SU-DHL-6 (cell line): Measurements from ENCODE around the gene VWA5B1.
A peak's percentile ranks its signal among the peaks of the same experiment; 100 is the strongest.

Experiments used
- H2AFZ ChIP-seq: fragments of 200-600 bp; sonication (generic); 2 replicates; pipeline ENCODE4 v1.6.1; 2014; ENCODE audit warnings: low read depth, mild to moderate bottlenecking, moderate library complexity, mixed read lengths, antibody characterized with exemption, low read length; ENCODE audit not compliant: severe bottlenecking
- H3F3A ChIP-seq: fragments of 200-600 bp; shearing (Covaris generic); 2 replicates; pipeline ENCODE4 v1.6.0; 2016; ENCODE audit warnings: antibody characterized with exemption, mild to moderate bottlenecking; ENCODE audit not compliant: insufficient read depth
- H3K27ac ChIP-seq: fragments of 200-600 bp; sonication (generic); 2 replicates; pipeline ENCODE4 v1.5.1; 2016; ENCODE audit warnings: low read depth, mild to moderate bottlenecking, low read length, moderate library complexity, mixed read lengths
- H3K27me3 ChIP-seq: fragments of 200-600 bp; sonication (generic), shearing (Covaris generic); 2 replicates; pipeline ENCODE4 v1.6.0; 2014; ENCODE audit warnings: mild to moderate bottlenecking, low read length
- H3K36me3 ChIP-seq: fragments of 200-600 bp; sonication (generic); 2 replicates; pipeline ENCODE4 v1.6.1; 2014; ENCODE audit warnings: mild to moderate bottlenecking, low read length, mixed read lengths
- H3K4me2 ChIP-seq: fragments of 300-600, 200-600 bp; shearing (Covaris generic), sonication (generic); 2 replicates; pipeline ENCODE4 v1.6.0; 2014; ENCODE audit warnings: low read length, low read depth, mild to moderate bottlenecking; ENCODE audit not compliant: poor library complexity, severe bottlenecking
- H3K4me3 ChIP-seq: fragments of 200-600 bp; sonication (generic); 2 replicates; pipeline ENCODE4 v1.5.1; 2014; ENCODE audit warnings: antibody characterized with exemption, low read length, mild to moderate bottlenecking, mixed read lengths; ENCODE audit not compliant: insufficient read depth, poor library complexity, severe bottlenecking
- H3K79me2 ChIP-seq: fragments of 200-600 bp; sonication (generic); 2 replicates; pipeline ENCODE4 v1.6.1; 2014; ENCODE audit warnings: mild to moderate bottlenecking, low read length, moderate library complexity; ENCODE audit not compliant: insufficient read depth
- H3K9ac ChIP-seq: fragments of 200-600 bp; sonication (generic); 2 replicates; pipeline ENCODE4 v1.7.0; 2014; ENCODE audit warnings: mild to moderate bottlenecking, low read length
- H3K9me2 ChIP-seq: fragments of 200-600 bp; sonication (generic); replicated peaks from 2 replicates; pipeline ENCODE4 v1.6.1; 2014; ENCODE audit warnings: low read length; ENCODE audit not compliant: insufficient read depth
- H3K9me3 ChIP-seq: fragments of 200-600 bp; sonication (generic); 2 replicates; pipeline ENCODE4 v1.6.1; 2014; ENCODE audit warnings: low read length, mixed read lengths; ENCODE audit not compliant: insufficient read depth
- H4K20me1 ChIP-seq: fragments of 200-600 bp; sonication (generic); 2 replicates; pipeline ENCODE4 v1.6.1; 2014; ENCODE audit warnings: low read depth, mild to moderate bottlenecking, antibody characterized with exemption, low read length, moderate library complexity, mixed read lengths
- CTCF ChIP-seq: fragments of 200-600 bp; sonication (generic); IDR thresholded peaks from one replicate; pipeline ENCODE4 v1.5.1; 2017; ENCODE audit warnings: antibody characterized with exemption, mild to moderate bottlenecking, low read length, moderate library complexity; ENCODE audit not compliant: insufficient read depth, poor library complexity, severe bottlenecking
- EZH2phosphoT487 ChIP-seq: fragments of 200-600 bp; sonication (generic), shearing (Covaris generic); conservative IDR thresholded peaks from 2 replicates; pipeline ENCODE4 v1.6.1; 2018; ENCODE audit warnings: mild to moderate bottlenecking, antibody characterized with exemption, low read length, moderate library complexity, mixed read lengths

Gene VWA5B1

DNA sequence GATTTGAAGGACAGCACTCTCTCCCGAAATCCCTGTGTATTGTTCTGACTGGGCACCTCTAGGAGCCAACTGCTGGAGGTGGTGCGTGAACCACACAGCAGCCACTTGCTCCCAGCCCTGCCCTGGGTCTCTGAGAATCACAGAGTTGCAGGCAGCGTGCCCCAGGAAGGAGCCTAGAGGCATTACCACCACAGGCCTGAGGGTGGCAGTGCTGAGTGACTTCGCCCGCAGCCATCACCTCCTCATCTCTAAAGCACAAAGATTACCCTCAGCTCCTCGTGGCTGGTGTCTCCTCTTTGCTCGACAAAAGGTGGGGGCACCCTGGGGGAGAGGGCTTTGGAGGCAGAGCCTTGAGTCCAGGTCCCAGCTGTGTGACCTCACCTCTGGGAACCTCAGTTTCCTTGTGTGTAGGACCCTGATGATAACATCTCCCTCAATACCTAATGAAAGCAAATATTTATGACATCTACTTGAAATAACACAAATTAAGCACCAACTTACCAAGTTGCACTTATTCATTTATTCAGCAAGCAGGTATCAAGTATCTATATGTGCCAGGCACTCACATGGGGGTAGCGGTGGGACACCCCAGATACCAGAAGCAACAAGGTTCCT, 86.3 kb downstream of the VWA5B1 start:
- H3K27me3 ChIP-seq: no peaks in the 10 kb centered on the region
- no peak overlapping the region for H3K27ac ChIP-seq
- H3K9ac ChIP-seq: no peak overlapping the region
- H3K9me3 ChIP-seq: no peaks in the 10 kb centered on the region
- no peak overlapping the region for H3K4me2 ChIP-seq
- no peak overlapping the region for H2AFZ ChIP-seq
- TF ChIP-seq CTCF (peak; percentile 64), EZH2phosphoT487 (no peak)
- H3K4me3 ChIP-seq: no peak overlapping the region
- no peaks in the 10 kb centered on the region for H3K9me2 ChIP-seq
- no peaks in the 10 kb centered on the region for H4K20me1 ChIP-seq
- H3K79me2 ChIP-seq: no peaks in the 10 kb centered on the region
- no peaks in the 10 kb centered on the region for H3F3A ChIP-seq
- no peaks in the 10 kb centered on the region for H3K36me3 ChIP-seq

GRCh38 chr1:20377516-20378270, 87.0 kb downstream of the VWA5B1 start:
- Histone ChIP-seq H3K4me3 (no peak overlapping the region), H3K27me3 (no peaks in the 10 kb centered on the region)
- no peak for TF ChIP-seq EZH2phosphoT487
- TF ChIP-seq CTCF: no peak

DNA sequence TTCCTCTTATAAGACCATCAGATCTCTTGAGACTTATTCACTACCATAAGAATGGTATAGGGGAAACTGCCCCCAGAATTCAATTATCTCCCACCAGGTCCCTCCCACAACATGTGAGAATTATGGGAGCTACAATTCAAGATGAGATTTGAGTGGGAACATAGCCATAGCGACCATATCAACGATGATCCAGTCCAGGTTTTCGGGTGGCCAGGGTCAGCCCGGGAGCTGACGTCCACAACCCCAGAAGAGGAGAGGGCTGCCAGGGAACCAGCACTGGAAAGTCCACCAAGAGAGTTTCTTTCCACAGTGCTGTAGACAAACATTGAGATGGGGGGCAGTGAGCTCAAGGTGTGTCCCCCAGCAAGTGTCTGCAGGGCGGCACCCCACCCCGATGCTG, 88.4 kb downstream of the VWA5B1 start:
- H3K9me3 ChIP-seq: no peaks in the 10 kb centered on the region
- H3K9me2 ChIP-seq: no peaks in the 10 kb centered on the region
- no peaks in the 10 kb centered on the region for H3K79me2 ChIP-seq
- TF ChIP-seq EZH2phosphoT487 (no peak), CTCF (no peak)
- no peaks in the 10 kb centered on the region for H3K27me3 ChIP-seq
- H4K20me1 ChIP-seq: no peaks in the 10 kb centered on the region
- no peak overlapping the region for H3K27ac ChIP-seq
- no peaks in the 10 kb centered on the region for H3K36me3 ChIP-seq
- no peak overlapping the region for H3K4me3 ChIP-seq
- no peaks in the 10 kb centered on the region for H3F3A ChIP-seq
- no peak overlapping the region for H2AFZ ChIP-seq
- H3K9ac ChIP-seq: no peak overlapping the region
- H3K4me2 ChIP-seq: no peak overlapping the region

More at GRCh38 chr1:20377516-20378270, 87.0 kb downstream of the VWA5B1 start:
- Histone ChIP-seq H3K9me3 (no peaks in the 10 kb centered on the region), H3F3A (no peaks in the 10 kb centered on the region), H3K4me2 (no peak overlapping the region), H3K36me3 (no peaks in the 10 kb centered on the region), H3K79me2 (no peaks in the 10 kb centered on the region), H3K27ac (no peak overlapping the region), H2AFZ (no peak overlapping the region), H3K9ac (no peak overlapping the region), H3K9me2 (no peaks in the 10 kb centered on the region), H4K20me1 (no peaks in the 10 kb centered on the region)
